Activated CD4-positive, CD25-positive, alpha-beta regulatory T cell treated with anti-CD3 and anti-CD28 coated beads, Interleukin-2, amount 50 U/mL, for 24 hours (primary cell): ENCODE measurements around the gene DRAM1.
A peak's percentile ranks its signal among the peaks of the same experiment; 100 is the strongest.
"Not testable (repeated sequence)": the region's sequence is repeated elsewhere in the genome, so short reads cannot be mapped to it uniquely, and the experiment has no call there.

ENCODE experiments used
- ATAC-seq, 2 donors: fragments of 150-1000 bp; cut with Tn5 transposase; one replicate each; pipeline ENCODE4 v1.10.0; 2021; ENCODE audit warnings: mild to moderate bottlenecking in 1 of 2, moderate library complexity in 1 of 2

Gene DRAM1

GRCh38 chr12:101859664-101860607 lies 17.4 kb upstream of the DRAM1 start:
- ATAC-seq = peak; percentile 47 to 57

- not testable (repeated sequence) for ATAC-seq
Observed at GRCh38 chr12:101861688-101862087, 15.7 kb upstream of the DRAM1 start.

GRCh38 chr12:101862245-101862644 lies 15.1 kb upstream of the DRAM1 start:
- ATAC-seq = no peak

- no peak for ATAC-seq
Observed at GRCh38 chr12:101863981-101864380, 13.4 kb upstream of the DRAM1 start.

- ATAC-seq = no peak
Observed at GRCh38 chr12:101866615-101867373, 10.6 kb upstream of the DRAM1 start.

GRCh38 chr12:101867619-101868018 lies 9.8 kb upstream of the DRAM1 start:
- not testable (repeated sequence) for ATAC-seq

- no peak for ATAC-seq
Observed at GRCh38 chr12:101870925-101871324, 6.5 kb upstream of the DRAM1 start.

- no peak for ATAC-seq
Observed at GRCh38 chr12:101875162-101875561, 2.2 kb upstream of the DRAM1 start.

- ATAC-seq = no peak
Observed at GRCh38 chr12:101876322-101876860, 989 bp upstream of the DRAM1 start.

- ATAC-seq = peak in 1 of 2 donors; percentile 1
Observed at GRCh38 chr12:101877806-101878242, 444 bp downstream of the DRAM1 start.

- ATAC-seq = no peak
Observed at GRCh38 chr12:101878243-101878821, 952 bp downstream of the DRAM1 start.

- no peak for ATAC-seq
Observed at GRCh38 chr12:101880769-101881168, 3.4 kb downstream of the DRAM1 start.

- no peak for ATAC-seq
Observed at GRCh38 chr12:101881228-101881627, 3.8 kb downstream of the DRAM1 start.

GRCh38 chr12:101884174-101884573 lies 6.8 kb downstream of the DRAM1 start:
- ATAC-seq = no peak

GRCh38 chr12:101884781-101885340 lies 7.5 kb downstream of the DRAM1 start:
- ATAC-seq = not testable (repeated sequence)

- ATAC-seq = no peak
Observed at GRCh38 chr12:101885912-101886561, 8.7 kb downstream of the DRAM1 start.

- no peak for ATAC-seq
Observed at GRCh38 chr12:101889211-101889752, 11.9 kb downstream of the DRAM1 start.

- no peak for ATAC-seq
Observed at GRCh38 chr12:101891462-101891971, 14.1 kb downstream of the DRAM1 start.

- no peak for ATAC-seq
Observed at GRCh38 chr12:101892794-101893193, 15.4 kb downstream of the DRAM1 start.

- ATAC-seq = no peak
Observed at GRCh38 chr12:101901777-101902176, 24.4 kb downstream of the DRAM1 start.

GRCh38 chr12:101902641-101903040 lies 25.3 kb downstream of the DRAM1 start:
- ATAC-seq = no peak

- ATAC-seq = no peak
Observed at GRCh38 chr12:101906226-101906625, 28.8 kb downstream of the DRAM1 start.
